Left colon (tissue), 2 donors: ENCODE measurements around the gene TMEM108. TPM values are rescaled to one million over a fixed set of nuclear protein-coding genes. Genes with fewer than 3 reads are reported as not detected.

Experiments
- ATAC-seq: fragments of 200-7000 bp; cut with Tn5 transposase; one replicate; pipeline ENCODE4 v1.9.1; 2020; ENCODE audit warnings: mild to moderate bottlenecking, moderate library complexity
- DNase-seq, 2 donors: peaks; one replicate each; pipeline ENCODE4 v3.0.0-alpha.2; 2020
- intact Hi-C, 2 donors: fragments of 100-400 bp; cut with DNase I in 1 of 2; cut with micrococcal nuclease in 1 of 2; formaldehyde crosslinking; loops; one replicate each; pipeline versions ENCODE4 v1.11.2 to v1.14.0; 2022; cut with DNase I, micrococcal nuclease
- total RNA-seq, 2 donors: library from RNA; stranded (reverse); fragmentation: NEBNext Ultra II Directional; extraction: Animal tissue kit (Norgen Biotek cat#: 25700); gene quantifications; one replicate each; pipeline ENCODE4 v1.2.1, GENCODE V29; 2021
- donor health status: DM: no; HTN: no; CAD: no.
- donor health status: DM: yes; HTN: yes; CAD: no.

Gene TMEM108
- total RNA-seq, 2 donors from 2014 or later: 0.40 to 0.92 TPM

DNA sequence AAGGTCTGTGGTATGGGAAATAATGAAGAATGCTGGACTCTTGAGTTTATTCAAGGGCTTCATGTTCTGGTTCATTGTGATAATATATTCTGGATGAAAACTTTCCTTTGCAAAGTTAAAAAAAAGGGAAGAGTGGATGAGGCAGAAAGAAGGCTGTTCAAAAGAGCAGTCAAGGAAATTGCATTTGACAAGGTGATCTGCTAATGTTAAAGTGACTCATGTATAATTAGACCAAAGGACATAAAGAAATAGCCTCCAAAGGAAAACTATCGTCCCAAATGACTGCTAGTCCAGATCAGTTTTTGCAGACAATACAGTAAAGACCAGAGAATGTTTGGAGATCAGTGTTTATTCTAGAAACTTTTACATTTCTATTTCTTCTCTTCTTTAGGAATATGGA lies 9.8 kb downstream of the TMEM108 start:
- ATAC-seq (no peak), DNase-seq (no peak)
- intact Hi-C loops: loop anchor here in 1 of 2 donors (10.0 kb wide), 1 partner anchor 327 kb away; no protein-coding TSS in a partner anchor

DNA sequence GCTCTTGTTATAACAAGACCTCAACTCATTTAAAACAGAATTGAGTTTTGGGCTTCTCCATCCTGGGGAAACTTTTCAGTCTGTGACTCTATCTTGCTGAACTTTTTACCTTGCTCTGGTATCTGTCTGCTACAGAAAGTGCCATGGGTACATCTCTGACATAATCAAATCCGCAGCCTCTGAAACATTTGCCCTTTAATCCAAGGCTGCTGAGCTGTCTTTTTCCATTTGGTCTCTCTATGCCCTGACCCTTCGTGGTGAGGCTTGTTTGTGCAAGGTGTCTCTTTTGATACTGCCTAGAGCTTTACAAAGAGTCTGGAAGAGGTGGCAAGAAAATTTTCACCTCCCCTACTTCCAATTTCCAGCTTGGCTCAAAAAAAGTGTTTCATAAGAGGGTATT lies 11.3 kb downstream of the TMEM108 start:
- ATAC-seq (no peak), DNase-seq (no peak)
- intact Hi-C loops: loop anchor here in 1 of 2 donors (10.0 kb wide), 1 partner anchor 325 kb away; no protein-coding TSS in a partner anchor

DNA sequence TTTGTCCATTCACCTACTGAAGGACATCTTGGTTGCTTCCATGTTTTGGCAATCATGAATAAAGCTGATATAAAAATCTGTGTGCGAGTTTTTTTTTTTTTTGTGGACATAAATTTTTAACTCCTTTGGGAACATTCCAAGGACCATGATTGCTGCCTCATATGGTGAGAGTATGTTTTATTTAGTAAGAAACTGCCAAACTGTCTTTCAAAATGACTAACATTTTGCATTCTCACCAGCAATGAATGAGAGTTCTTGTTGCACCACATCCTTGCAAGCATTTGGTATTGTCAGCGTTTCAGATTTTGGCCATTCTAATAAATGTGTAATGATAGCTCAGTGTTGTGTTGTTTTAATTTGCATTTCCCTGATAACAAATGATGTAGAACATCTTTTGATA lies 12.7 kb downstream of the TMEM108 start:
- DNase-seq (no peak), ATAC-seq (no peak)
- intact Hi-C loops: no loop called here

DNA sequence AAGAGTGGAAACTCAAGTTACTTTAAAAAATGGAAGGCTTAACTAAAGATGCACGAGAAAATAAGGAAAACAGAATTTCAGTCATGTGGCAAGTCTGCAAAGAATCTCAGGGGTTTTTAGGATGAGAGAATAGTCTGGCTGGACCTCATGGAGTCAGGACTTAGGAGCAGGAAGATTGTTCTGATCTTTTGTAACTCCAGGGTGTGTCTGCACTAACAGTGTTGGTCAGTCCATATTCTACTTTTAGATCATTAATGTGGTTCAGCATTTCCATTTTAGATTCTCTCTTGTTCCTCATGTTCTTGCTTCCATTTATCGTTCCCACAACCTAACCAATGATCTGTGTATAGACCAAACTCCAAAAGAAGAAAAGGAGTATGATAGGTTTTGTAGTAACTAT lies 15.3 kb downstream of the TMEM108 start:
- intact Hi-C loops: no loop called here
- no peak for DNase-seq
- no peak for ATAC-seq

DNA sequence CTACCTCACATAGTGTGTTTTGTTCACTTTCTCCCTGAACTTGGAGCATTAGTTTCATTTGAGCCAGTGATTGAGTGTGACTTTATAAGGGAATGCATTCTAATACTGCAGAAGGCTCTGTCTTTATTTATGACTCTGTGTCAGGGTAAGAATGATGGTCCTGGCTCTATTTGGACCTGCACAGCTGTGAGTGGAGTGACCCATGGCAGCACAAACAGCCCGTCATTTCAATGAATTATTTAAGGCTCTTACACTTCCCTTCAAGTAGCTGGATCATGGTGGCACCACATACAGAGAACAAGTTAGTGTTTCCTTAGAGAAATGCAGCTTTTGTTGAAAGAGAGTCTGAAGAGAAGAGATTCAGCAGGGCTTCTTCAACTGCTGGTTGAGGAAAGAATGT lies 16.4 kb downstream of the TMEM108 start:
- ATAC-seq (no peak), DNase-seq (no peak)
- intact Hi-C loops: no loop called here

DNA sequence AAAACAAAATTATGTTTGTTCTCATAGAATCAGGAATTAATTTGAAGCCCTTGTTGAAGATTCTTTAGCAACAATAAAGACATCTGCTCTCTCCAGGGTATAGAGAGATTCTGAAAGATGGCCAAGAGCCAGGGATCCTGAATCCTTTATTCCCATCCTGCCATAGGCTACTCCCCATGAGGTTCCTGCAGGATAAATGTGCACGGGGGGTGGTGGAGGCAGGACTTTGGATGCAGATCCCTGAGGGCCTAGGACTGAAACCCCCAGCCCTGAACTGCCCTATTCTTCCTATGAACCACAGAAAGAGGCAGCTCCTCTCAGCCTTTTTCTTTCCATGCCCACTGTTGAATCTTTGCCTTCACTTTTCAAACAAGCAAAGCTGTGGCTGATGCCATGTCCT lies 17.1 kb downstream of the TMEM108 start:
- intact Hi-C loops: no loop called here
- no peak for ATAC-seq
- DNase-seq: no peak

DNA sequence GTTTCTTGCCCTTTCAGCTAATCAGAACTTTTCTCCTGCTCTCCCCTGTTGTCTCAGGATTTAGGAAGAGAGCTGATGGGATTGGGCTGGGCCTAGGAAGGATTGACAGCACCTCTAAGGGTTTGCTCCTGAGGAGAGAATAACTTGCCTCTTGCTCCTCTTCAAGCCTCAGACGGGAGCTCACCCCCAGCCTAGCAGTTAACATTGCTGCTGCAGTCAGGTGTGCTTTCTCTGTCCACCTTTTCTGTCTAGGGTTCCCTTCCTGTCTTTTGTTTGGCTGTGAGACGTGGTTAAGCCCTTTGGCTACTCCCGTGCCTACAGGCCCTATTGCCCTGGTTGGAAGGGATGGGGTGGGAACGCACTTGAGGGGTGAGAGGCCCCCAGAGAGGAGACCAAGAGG lies 20.1 kb downstream of the TMEM108 start:
- ATAC-seq: no peak
- no peak for DNase-seq
- intact Hi-C loops: no loop called here

DNA sequence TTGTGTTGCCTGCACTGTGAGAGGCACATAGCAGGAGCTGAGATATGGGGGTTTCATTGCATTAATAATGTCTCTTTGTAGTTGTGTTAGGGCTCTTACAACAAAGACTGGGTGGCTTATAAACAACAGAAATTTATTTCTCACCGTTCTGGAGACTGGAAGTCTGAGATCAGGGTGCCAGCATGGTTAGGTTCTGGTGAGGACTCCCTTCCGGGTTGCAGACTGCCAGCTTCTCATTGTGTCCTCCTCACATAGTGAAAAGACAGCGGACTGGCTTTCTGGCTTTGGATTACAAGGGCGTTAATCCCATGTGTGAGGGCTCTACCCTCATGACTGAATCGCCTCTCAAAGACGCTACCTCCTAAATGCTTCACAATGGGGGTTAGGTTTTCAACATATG lies 20.6 kb downstream of the TMEM108 start:
- DNase-seq (no peak), ATAC-seq (no peak)
- intact Hi-C loops: no loop called here

DNA sequence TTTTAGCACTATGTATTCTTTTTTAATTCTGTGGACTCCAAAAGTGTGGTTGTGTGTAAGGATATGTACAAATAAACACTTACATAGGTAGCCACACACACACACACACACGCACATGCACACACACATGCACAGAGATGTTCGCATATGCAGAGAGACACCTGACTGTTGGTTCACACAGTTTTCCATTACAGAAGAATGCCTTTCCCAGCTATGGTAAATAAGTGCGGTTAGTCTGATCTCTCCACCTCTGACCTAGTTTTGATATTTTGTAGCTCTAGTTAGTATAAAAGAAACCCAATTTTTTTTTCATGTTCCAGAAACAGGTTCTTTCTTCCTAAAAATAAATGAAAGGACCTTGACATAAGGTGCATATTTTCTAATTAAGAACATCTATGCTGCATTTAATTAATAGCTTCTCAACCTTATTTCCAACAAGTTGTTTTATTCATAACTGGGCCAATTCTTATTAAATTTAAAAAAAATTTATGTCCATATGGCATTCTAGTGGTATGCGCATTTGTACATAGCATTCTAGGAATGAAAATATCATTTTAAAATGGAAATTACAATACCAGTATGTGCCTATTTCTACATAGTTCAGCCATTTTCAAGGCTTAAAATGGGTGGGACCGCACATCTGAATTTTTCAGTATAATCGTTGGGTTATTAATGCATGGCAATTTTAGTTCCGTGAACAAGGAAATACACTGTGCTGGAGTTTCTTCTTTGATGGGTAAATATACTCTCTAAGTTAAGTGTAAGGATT lies 27.2 kb downstream of the TMEM108 start:
- no peak for DNase-seq
- intact Hi-C loops: no loop called here
- ATAC-seq: no peak

DNA sequence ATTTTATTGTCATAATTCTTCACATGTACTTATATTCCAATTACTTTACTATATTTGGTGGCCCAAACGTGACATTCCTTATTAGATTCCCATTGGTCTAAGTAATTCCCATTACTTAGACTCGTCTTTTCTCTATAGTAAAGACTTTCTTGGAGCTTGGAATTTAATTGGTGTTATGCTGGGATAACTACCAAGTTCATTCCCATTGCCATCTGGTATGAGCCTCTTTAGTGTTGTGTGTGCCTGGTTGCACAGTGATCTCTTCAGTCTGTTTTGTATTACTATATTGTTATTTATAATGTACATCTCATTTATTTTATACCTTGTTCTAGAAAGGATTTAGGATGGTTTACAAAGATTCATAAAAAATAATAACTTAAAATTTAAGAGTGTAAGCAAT lies 27.8 kb downstream of the TMEM108 start:
- DNase-seq (no peak), ATAC-seq (no peak)
- intact Hi-C loops: no loop called here

DNA sequence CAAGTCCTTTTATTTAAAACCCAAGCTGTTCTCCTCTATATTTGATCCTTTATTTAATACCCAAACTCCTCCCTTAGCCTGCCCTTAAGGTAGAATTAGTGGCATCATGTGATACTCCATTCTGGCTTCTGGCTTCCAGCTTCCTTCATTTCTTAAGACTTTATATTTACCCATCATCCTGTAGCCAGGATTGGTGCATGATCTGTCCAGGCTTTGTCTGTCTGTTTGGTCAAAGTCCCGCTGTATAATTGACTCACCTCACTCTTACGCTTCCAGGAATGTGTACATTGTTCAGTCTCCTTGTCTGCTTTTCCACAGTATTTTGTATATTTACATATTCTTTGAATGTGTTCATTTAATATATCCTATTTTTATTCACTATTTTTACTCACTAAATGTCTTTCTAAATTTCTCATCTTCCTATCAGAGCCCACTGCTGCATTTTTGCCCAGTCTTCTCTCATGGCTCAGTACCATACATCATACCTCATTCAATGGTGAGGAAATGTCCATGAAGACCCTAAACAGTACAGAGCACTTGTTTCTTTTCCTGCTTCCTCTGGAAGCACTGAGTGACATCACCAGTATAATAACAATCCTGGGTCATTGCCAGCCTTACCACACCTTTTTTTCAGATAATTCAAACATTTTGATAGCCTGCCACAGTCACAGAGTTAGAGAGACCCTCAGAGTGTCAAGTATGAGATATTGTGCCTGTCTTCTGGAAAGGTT lies 31.5 kb downstream of the TMEM108 start:
- no peak for DNase-seq
- intact Hi-C loops: no loop called here
- ATAC-seq: peak; percentile 29

DNA sequence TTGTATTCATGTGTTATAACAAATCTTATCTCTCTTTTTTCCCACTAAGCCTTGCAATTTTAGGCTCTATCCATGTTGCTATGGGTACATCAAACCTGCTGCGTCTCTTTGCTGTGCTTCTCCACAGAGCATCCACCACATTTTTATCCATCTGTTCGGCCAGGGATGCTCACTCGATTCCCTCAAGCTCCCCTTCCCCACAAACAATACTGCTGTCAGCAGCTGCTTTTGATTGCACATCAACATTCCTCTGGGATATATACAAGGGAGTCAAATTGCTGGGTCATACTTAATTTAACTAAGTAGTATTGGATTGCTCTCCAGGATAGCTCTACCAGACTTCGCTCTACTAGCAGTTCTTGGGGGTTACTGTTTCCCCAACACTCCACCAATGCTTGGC lies 36.8 kb downstream of the TMEM108 start:
- ATAC-seq (no peak), DNase-seq (no peak)
- intact Hi-C loops: no loop called here

DNA sequence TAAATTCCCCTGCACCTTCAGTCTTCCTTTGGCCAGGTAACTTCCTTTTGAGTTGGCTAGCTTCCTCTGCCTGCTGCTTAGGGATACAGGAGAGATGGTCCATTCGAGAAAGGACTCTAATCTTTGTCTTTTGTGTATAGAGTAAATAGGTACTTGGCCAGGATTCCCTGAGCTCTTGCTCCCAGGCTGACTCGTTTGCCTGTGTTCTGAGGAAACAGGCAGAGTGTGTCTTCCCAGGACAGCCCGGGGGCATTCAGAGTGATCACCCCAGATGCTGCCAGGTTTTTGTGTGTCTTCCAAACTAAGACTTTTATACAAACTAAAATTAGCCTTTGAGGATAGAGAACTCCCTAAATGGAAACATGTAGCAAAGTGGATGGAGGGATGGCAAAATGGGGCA lies 39.5 kb downstream of the TMEM108 start:
- no peak for DNase-seq
- no peak for ATAC-seq
- intact Hi-C loops: no loop called here

DNA sequence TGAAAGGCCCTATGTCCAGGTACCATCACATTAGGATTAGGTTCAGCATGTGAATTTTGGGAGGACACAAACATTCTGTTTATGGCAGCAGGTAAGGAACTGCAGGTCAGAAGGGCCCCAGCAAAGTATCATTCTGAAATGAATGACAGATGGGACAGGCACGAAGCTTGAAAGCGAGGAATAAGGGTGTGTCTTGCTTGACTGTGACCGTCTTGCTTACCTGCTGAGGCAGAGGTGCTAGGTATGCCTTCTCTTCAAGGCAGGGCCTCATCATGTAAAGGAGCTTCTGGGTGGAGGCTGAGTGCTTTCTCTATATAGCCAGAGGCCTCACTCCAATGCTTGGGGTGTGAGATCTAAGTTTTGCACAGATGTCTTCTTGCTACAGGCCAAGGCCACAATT lies 41.4 kb downstream of the TMEM108 start:
- ATAC-seq (no peak), DNase-seq (no peak)
- intact Hi-C loops: no loop called here

DNA sequence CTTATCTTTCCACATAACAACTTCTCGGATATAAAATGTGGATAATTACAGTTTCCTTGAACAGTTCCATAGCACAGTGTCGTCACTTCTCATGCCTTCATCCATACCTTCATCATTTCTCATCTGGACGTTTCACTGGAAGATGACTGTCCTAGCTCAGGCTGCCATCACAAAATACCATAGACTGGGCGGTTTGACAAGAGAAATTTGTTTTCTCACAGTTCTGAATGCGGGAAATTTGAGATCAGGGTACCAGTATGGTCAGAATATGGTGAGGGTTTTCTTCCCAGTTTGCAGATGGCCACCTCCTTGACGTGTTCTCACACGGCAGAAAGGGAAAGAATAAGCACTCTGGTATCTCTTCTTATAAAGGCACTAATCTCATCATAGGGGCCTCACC lies 42.8 kb downstream of the TMEM108 start:
- no peak for ATAC-seq
- intact Hi-C loops: no loop called here
- DNase-seq: no peak

DNA sequence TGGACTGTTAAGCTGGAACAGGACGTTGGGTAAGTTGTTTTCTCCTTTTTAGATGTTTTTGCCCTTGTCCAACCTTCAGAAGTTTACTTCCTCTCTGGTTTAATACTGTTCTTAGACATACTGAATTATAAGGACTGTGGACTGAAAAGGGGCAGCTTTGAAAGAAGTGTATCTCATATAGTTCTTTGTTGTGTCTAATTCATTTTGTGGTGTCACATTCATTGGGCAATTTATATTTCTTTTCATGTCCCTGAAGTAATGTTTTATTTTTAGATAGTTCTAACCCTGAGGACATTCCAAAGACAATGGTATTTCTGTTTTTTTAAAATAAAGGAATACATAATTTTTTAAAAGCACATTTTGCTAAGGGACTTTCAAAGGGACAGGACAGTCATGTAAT lies 45.2 kb downstream of the TMEM108 start:
- intact Hi-C loops: no loop called here
- no peak for ATAC-seq
- no peak for DNase-seq

DNA sequence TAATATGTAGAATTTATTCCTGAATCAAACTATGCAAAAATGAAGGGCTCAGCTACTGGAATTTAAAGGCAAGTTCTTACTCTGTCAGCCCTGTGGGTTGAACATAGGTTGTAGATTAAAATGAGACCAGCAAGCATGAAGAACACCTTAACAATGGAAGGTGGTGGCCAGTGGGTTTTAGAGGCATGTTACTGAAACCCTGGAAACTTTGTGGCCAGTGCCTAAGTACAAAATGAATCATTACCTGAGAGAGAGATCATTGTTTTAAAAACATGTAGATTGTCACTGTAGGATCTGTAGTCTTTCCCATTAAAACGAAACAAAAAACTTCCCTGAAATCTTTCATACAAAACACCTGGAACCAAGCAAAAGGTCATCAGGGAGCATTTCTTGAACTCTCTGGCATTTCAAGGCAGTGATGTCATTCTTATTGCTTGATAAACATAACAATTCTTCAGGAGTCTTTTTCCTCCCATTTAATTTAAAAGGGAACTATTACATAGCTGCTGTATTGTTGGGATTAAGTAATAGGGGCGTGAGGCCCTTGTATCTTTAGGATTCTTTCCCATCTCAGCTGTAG lies 51.8 kb downstream of the TMEM108 start:
- intact Hi-C loops: no loop called here
- no peak for ATAC-seq
- no peak for DNase-seq

DNA sequence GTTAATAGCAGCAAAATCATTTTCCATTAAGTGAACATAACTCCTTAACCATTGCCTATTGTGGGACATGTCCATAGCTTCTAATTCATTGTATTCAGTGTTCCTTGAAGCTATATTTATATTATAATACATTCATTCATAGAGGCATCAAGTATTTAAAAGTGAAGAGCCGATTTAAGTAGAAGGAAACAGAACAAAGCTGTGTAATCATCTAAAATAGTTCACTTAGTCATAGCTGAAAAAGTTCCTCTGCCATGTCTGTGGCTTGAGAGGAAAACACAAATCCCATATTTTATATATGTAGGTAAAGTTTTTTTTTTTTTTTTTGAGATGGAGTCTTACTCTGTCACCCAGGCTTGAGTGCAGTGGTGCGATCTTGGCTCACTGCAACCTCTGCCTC lies 54.5 kb downstream of the TMEM108 start:
- intact Hi-C loops: no loop called here
- no peak for DNase-seq
- no peak for ATAC-seq

DNA sequence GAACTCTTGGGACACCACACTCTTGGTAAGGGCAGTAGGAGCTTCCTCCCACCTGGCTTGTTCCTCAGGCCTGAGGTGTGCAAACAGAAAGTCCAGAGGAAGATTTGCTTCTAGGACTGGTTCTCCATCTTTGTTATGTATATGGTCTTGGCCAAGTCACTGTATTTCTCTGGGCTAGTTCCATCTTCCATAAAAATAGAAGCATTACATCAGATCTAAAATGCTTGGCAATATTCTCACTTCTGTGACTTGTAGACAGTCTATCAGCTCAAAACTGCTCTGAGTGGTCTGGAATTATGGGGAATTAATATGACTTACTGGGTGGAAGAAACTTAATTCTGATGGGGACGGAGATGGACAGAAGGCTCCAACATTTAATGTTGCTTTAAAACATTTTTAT lies 55.2 kb downstream of the TMEM108 start:
- ATAC-seq (no peak), DNase-seq (no peak)
- intact Hi-C loops: no loop called here

DNA sequence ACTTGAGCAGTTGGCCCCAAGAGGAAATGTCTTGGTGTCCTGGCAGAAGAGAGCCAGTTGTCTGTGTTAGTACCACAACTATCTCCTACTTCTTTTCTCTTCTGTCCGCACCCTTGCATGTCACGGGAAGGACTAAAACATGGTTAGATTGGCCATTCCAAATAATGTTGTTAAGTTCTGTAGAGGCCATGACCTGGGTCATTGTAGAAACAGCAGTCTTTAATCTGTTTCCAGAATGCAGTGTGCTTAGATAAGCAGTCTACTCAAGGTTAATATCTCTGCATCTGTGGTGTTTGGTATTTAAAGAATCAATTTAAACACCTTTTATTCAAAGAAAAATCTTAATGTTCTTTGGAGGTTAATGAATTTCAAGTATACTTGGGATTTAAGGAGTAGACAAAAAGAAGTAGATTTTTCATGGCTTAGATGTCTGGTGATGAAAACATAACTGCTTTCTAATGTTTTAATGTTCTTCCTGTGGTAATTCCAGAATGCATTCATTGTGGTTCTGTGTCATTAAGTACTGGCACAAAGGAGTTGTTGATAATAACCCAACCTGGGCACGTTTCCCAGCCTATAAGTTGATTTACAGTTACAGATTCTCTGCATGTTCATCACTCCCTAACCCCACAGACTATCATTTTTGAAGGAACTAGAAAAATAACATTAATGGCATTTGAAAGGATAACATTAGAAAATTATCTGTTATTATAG lies 58.9 kb downstream of the TMEM108 start:
- ATAC-seq: no peak
- DNase-seq: no peak
- intact Hi-C loops: no loop called here
